MM.1S (cell line): ENCODE results near the gene IER5.

Experiments used
- EZH2 ChIP-seq: fragments of 300-600 bp; sonication (generic); optimal IDR thresholded peaks from 2 replicates; pipeline ENCODE3; 2017; ENCODE audit warnings: low read depth, mild to moderate bottlenecking, antibody characterized with exemption, low read length, mixed read lengths
- EZH2phosphoT487 ChIP-seq: fragments of 300-600 bp; sonication (generic); IDR thresholded peaks from 2 replicates; pipeline ENCODE4 v1.6.1; 2018; ENCODE audit warnings: antibody characterized with exemption, low read length
- TF ChIP-seq, protein P1 (sequence below): fragments of 300-600 bp; sonication (generic); IDR thresholded peaks from 2 replicates; pipeline ENCODE4 v1.5.1; 2016; ENCODE audit warnings: antibody characterized with exemption, low read length, mixed read lengths

DNA sequence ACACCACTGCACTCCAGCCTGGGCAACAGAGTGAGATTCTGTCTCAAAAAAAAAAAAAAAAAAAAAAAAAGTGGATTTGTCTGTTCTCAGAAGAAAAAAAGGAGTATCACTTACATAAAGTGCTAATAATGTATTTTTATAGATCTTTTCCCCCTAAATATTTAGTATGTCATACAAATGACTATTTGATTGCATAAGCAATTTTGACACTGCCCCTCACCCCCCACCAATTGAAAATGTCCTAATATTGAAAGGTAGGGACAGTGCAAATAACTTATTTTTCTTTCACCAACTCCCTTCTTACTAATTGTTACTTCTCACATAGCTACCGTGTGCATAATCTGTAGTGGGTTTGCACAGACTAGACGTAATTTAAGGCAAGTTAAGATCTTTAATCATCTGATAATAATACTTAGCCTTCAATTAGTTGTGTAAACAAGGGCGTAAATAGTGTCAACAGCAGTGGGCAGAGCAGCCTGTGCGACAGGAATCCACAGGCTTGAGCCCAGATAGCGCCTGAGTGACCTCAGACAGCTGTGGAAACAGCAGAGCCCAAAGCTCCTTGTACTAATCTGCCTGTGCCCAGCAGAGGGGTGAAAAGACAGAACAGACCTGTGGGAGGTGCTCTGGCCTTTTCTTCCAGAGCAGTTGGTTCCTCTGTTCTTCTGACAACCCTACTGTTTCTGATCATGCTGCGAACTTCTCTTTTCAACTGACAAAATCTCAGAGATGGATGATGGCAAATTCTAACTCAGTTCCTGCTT, 4.5 kb upstream of the IER5 start:
- TF ChIP-seq, protein P1, sequence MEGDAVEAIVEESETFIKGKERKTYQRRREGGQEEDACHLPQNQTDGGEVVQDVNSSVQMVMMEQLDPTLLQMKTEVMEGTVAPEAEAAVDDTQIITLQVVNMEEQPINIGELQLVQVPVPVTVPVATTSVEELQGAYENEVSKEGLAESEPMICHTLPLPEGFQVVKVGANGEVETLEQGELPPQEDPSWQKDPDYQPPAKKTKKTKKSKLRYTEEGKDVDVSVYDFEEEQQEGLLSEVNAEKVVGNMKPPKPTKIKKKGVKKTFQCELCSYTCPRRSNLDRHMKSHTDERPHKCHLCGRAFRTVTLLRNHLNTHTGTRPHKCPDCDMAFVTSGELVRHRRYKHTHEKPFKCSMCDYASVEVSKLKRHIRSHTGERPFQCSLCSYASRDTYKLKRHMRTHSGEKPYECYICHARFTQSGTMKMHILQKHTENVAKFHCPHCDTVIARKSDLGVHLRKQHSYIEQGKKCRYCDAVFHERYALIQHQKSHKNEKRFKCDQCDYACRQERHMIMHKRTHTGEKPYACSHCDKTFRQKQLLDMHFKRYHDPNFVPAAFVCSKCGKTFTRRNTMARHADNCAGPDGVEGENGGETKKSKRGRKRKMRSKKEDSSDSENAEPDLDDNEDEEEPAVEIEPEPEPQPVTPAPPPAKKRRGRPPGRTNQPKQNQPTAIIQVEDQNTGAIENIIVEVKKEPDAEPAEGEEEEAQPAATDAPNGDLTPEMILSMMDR: peak; percentile 76
- no peak for TF ChIP-seq EZH2
- TF ChIP-seq EZH2phosphoT487: no peak
